ENCODE data around the gene EFL1. TPM values are rescaled to one million over a fixed set of nuclear protein-coding genes. Genes with fewer than 3 reads are reported as not detected.
"Not testable (repeated sequence)": the region's sequence is repeated elsewhere in the genome, so short reads cannot be mapped to it uniquely, and the experiment has no call there.

Gene EFL1
- total RNA-seq (16.6 TPM), polyA plus RNA-seq (ENCODE audit: insufficient read depth, low read depth, low replicate concordance) (9.2 TPM)
- long read RNA-seq, donor 1, partial matches to known transcripts: 0 of 2 reads
- long read RNA-seq, donor 1, other reads (novel, unspliced or antisense): 0 of 2 reads
- long read RNA-seq, donor 2, partial matches to known transcripts: 0 of 1 reads
- long read RNA-seq, donor 2, other reads (novel, unspliced or antisense): 0 of 1 reads
- long read RNA-seq, donor 3, partial matches to known transcripts: 0 of 2 reads
- long read RNA-seq, donor 3, other reads (novel, unspliced or antisense): 0 of 2 reads
- long read RNA-seq, donor 4, partial matches to known transcripts: 0 of 1 reads
- long read RNA-seq, donor 4, other reads (novel, unspliced or antisense): 0 of 1 reads
- long read RNA-seq, donor 5: 0 reads
- long read RNA-seq, donor 6, partial matches to known transcripts: 0 of 2 reads
- long read RNA-seq, donor 6, other reads (novel, unspliced or antisense): 0 of 2 reads
- long read RNA-seq, donor 7, transcript EFL1-201 (20 exons, 3,675 nt): major isoform, 7 of 13 reads
- long read RNA-seq, donor 7, partial matches to known transcripts: 3 of 13 reads
- long read RNA-seq, donor 7, other reads (novel, unspliced or antisense): 3 of 13 reads
- long read RNA-seq, donor 8, partial matches to known transcripts: 0 of 1 reads
- long read RNA-seq, donor 8, other reads (novel, unspliced or antisense): 0 of 1 reads
- long read RNA-seq, donor 9: 0 reads
- long read RNA-seq, donor 10: 0 reads

- Histone ChIP-seq H3K9ac (ENCODE audit: low read length in 3 of 3) (peak within 1 kb of the TSS; percentile 24 to 55 (median 54)), H3K27me3 (ENCODE audit: control insufficient read depth, insufficient read depth, low read length) (no peaks in the 10 kb centered on the region), H3K4me1 (ENCODE audit: control insufficient read depth in 2 of 3, insufficient read depth in 2 of 3, low read depth in 1 of 3, low read length in 3 of 3) (peaks cover 0 to 5% (median 3%) of the 10 kb centered on the region in 3 donors), H3K36me3 (ENCODE audit: control insufficient read depth in 2 of 3, insufficient read depth in 3 of 3, low read length in 3 of 3) (peaks cover 0 to 4% (median 3%) of the 10 kb centered on the region in 3 donors), H3K4me3 (ENCODE audit: low read length in 3 of 3) (peak within 1 kb of the TSS; percentile 70 to 86 (median 81)), H3K9me3 (ENCODE audit: control insufficient read depth in 2 of 3, insufficient read depth in 1 of 3, low read length in 3 of 3) (no peaks in the 10 kb centered on the region), H3K27ac (ENCODE audit: low read depth in 2 of 2, low read length in 2 of 2) (peak within 1 kb of the TSS; percentile 29 to 48)
- peak; percentile 95 to 97 (median 95) for DNase-seq
- FAIRE-seq: no peak
- intact Hi-C loops (cut with DNase I): no loop called here
- no peak for TF ChIP-seq CTCF (IDR thresholded peaks at IDR 0.05; ENCODE audit: borderline replicate concordance, extremely low read depth, insufficient read depth)
These were observed at the start of gene EFL1, which contains the start of gene SAXO2 for GRCh38 chr15:82262422-82263026. TSS of gene EFL1 (minus strand) at chr15:82262734. CDS start at chr15:82261778, 956 bp downstream. TSS of gene SAXO2 (plus strand) at chr15:82262818. CDS start at chr15:82262880, 62 bp downstream.

- H3K4me1 ChIP-seq (ENCODE audit: control insufficient read depth in 2 of 3, insufficient read depth in 2 of 3, low read depth in 1 of 3, low read length in 3 of 3); H3K4me3 ChIP-seq (ENCODE audit: low read length in 3 of 3); H3K36me3 ChIP-seq (ENCODE audit: control insufficient read depth in 2 of 3, insufficient read depth in 3 of 3, low read length in 3 of 3); H3K9ac ChIP-seq (ENCODE audit: low read length in 3 of 3); intact Hi-C loops (cut with DNase I); H3K27ac ChIP-seq (ENCODE audit: low read depth in 2 of 2, low read length in 2 of 2); DNase-seq; H3K27me3 ChIP-seq (ENCODE audit: control insufficient read depth, insufficient read depth, low read length); H3K9me3 ChIP-seq (ENCODE audit: control insufficient read depth in 2 of 3, insufficient read depth in 1 of 3, low read length in 3 of 3); FAIRE-seq: not testable (repeated sequence)
These were observed 48.8 kb upstream of the EFL1 start for GRCh38 chr15:82311321-82311720.

- no peaks in the 10 kb centered on the region for H3K36me3 ChIP-seq (ENCODE audit: control insufficient read depth in 2 of 3, insufficient read depth in 3 of 3, low read length in 3 of 3)
- H3K9ac ChIP-seq (ENCODE audit: low read length in 3 of 3): no peak overlapping the region
- no peak overlapping the region for H3K27ac ChIP-seq (ENCODE audit: low read depth in 2 of 2, low read length in 2 of 2)
- H3K4me3 ChIP-seq (ENCODE audit: low read length in 3 of 3): no peak overlapping the region
- no peak for DNase-seq
- no peak for FAIRE-seq
- no peaks in the 10 kb centered on the region for H3K4me1 ChIP-seq (ENCODE audit: control insufficient read depth in 2 of 3, insufficient read depth in 2 of 3, low read depth in 1 of 3, low read length in 3 of 3)
- no peak for TF ChIP-seq CTCF (IDR thresholded peaks at IDR 0.05; ENCODE audit: borderline replicate concordance, extremely low read depth, insufficient read depth)
- intact Hi-C loops (cut with DNase I): no loop called here
- no peaks in the 10 kb centered on the region for H3K27me3 ChIP-seq (ENCODE audit: control insufficient read depth, insufficient read depth, low read length)
- H3K9me3 ChIP-seq (ENCODE audit: control insufficient read depth in 2 of 3, insufficient read depth in 1 of 3, low read length in 3 of 3): no peaks in the 10 kb centered on the region
These were observed 47.3 kb upstream of the EFL1 start for GRCh38 chr15:82309802-82310201.

DNA sequence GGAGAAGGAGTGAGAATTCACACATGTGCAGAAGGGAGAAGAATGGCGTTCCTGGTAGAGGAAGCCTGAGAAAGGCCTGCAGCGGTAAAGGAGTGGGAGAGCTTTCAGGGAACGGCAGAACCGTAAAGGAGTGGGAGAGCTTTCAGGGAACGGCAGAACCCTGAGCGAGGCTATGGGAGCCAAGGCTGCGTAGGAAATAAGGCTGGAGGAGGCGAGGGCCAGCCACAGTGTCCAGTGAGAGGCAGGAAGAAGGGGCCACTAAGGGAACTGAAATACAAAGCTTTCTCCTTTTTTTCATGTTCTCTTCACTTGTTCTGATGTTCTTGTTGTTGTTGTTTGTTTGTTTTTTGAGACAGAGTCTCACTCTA, 45.2 kb upstream of the EFL1 start:
- FAIRE-seq (no peak), DNase-seq (no peak)
- no peaks in the 10 kb centered on the region for H3K36me3 ChIP-seq (ENCODE audit: control insufficient read depth in 2 of 3, insufficient read depth in 3 of 3, low read length in 3 of 3)
- no peak overlapping the region for H3K4me3 ChIP-seq (ENCODE audit: low read length in 3 of 3)
- H3K27ac ChIP-seq (ENCODE audit: low read depth in 2 of 2, low read length in 2 of 2): no peak overlapping the region
- H3K27me3 ChIP-seq (ENCODE audit: control insufficient read depth, insufficient read depth, low read length): no peaks in the 10 kb centered on the region
- no peaks in the 10 kb centered on the region for H3K4me1 ChIP-seq (ENCODE audit: control insufficient read depth in 2 of 3, insufficient read depth in 2 of 3, low read depth in 1 of 3, low read length in 3 of 3)
- no peaks in the 10 kb centered on the region for H3K9me3 ChIP-seq (ENCODE audit: control insufficient read depth in 2 of 3, insufficient read depth in 1 of 3, low read length in 3 of 3)
- intact Hi-C loops (cut with DNase I): no loop called here
- no peak overlapping the region for H3K9ac ChIP-seq (ENCODE audit: low read length in 3 of 3)
- TF ChIP-seq CTCF (IDR thresholded peaks at IDR 0.05; ENCODE audit: borderline replicate concordance, extremely low read depth, insufficient read depth): no peak

Data from kidney (tissue), 22 donors.